GM19099 (cell line): ENCODE data around the gene PITX1.

ENCODE experiments used
- POLR2A ChIP-seq: IDR thresholded peaks from 3 replicates; pipeline ENCODE4 v1.6.1; 2011; ENCODE audit warnings: low read depth; ENCODE audit not compliant: insufficient read length; ENCODE audit errors: extremely low read depth

Gene PITX1

GRCh38 chr5:135039271-135040033, 5.4 kb upstream of the PITX1 start:
- no peak for TF ChIP-seq POLR2A

DNA sequence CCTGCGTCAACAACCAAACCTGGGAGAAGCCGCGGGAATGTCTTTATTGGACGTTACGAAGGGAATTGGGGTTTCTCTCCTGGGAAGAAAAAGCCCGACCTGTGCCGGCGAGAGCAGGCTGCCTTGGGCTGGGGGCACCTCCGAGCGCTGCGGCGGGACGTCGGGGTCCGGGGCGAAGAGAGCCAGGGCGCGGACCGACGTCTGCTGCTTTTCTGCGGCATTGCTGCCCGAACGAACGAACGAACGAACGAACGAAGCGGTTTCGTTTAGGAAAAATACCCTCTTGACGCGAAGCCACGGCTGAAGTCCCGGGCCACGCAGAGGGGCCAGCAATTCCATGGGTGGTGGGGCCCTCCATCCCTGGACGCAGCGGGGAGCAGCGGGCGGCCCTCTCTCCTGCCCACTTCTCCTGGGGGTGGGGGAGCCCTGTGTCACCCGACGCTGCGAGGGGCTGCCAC, 4.8 kb upstream of the PITX1 start:
- TF ChIP-seq POLR2A = no peak

DNA sequence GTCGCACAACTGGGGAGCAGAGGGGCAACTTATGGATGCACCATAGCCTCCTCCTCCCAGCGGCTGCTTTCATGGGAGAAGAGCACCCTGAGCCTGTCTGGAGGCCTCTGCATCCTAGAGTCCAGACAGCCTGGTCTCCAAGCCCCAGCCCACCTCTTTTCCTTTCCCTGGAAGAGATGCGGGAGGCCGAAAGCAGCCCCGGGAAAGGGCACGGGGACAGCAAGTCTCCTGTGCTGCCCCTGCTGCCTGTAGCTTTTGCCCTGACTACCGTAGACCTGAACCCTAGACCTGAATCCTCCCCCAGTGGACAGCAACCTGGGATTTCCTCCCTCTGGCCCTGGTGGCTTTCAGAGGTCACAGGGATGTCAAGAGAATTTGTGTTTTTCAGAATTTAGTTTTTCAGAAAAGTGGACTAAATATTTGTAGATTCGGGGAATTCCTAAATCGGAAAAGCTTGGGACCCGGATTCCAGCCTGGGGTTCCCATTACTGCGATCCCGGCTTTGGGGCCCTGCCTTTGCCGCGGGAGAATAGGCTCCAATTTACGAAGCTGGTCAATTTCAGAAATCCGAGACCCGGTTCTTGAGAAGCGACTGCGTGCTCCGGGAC, 4.3 kb upstream of the PITX1 start:
- TF ChIP-seq POLR2A = no peak

GRCh38 chr5:135037519-135038204, 3.6 kb upstream of the PITX1 start:
- TF ChIP-seq POLR2A = no peak

GRCh38 chr5:135036405-135036804, 2.4 kb upstream of the PITX1 start:
- no peak for TF ChIP-seq POLR2A

DNA sequence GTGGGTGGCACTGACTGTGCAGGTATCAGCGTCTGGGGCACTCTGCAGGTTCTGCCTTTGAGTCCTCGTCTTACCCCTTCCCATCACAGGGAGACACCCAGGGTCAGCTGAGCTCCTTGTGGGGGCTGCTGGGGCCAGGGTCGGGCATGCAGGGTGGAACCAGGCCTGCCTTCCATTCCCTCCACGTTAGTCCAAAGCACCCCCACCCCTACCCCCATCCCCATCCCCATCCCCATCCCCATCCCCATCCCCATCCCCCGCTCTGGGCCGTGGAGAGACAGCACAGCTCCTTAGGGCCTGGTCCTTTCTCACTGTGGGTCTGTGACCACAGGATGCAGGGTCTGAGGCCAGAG, 1.6 kb upstream of the PITX1 start:
- no peak for TF ChIP-seq POLR2A

- TF ChIP-seq POLR2A = no peak
These were observed 1.1 kb upstream of the PITX1 start for GRCh38 chr5:135034963-135035677.

GRCh38 chr5:135034236-135034962, 371 bp upstream of the PITX1 start:
- no peak for TF ChIP-seq POLR2A

DNA sequence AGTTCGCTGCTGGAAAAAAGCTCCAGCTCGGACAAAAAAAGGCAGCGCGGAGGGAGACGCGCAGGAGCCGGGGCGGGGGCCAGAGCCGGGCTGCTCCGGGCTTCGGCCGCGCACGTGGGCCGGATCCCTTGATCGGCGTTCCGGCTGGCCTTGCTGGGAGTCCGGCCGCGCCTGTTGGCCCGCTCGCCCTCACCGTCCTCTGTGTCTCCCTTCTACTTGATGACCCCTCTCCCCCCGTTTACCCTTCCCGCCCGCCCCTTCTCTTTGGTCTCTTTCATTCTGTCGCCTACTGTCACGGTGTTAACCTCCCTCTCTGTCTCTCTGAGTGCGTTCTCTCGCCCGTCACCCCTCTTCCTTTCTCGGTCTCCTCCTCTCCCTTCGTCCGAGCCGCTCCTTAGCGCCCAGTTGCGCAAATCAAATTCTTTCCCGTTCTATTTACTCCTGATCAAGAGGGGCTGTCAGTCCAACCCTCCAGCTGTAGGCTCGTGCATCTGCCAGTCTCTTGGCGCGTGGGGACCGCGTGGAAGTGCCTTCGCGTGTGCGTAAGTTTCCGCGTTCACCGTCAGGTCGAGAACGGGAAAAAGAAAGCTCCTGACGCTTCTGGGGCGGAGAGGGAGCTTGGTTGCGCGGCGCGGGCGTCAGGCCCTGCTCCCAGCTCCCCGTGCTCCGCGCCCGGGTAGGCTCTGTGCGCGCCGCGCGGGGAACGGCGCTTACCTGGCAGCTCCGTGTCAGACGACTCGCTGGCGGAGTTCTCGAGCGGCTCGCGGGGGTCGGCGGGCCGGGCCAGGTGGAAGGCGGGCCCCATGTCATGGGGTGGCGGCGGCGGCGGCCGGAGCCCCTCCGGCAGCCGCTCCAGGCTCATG, 798 bp downstream of the PITX1 start:
- no peak for TF ChIP-seq POLR2A

DNA sequence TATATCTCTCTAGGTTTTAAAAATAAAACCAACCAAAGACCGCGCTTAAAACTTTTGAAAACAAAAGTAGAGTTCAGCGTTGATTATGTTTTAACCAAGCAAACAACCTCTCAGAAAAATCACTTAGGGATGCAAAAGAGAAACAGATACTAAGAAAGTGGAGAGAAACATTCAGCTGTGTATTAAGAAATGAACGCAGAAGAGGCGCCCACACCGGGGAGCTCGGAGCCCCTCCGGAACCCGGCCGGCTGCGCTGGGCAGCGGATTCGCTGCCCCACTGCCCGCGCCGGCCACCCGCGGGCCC, 1.4 kb downstream of the PITX1 start:
- TF ChIP-seq POLR2A = no peak

DNA sequence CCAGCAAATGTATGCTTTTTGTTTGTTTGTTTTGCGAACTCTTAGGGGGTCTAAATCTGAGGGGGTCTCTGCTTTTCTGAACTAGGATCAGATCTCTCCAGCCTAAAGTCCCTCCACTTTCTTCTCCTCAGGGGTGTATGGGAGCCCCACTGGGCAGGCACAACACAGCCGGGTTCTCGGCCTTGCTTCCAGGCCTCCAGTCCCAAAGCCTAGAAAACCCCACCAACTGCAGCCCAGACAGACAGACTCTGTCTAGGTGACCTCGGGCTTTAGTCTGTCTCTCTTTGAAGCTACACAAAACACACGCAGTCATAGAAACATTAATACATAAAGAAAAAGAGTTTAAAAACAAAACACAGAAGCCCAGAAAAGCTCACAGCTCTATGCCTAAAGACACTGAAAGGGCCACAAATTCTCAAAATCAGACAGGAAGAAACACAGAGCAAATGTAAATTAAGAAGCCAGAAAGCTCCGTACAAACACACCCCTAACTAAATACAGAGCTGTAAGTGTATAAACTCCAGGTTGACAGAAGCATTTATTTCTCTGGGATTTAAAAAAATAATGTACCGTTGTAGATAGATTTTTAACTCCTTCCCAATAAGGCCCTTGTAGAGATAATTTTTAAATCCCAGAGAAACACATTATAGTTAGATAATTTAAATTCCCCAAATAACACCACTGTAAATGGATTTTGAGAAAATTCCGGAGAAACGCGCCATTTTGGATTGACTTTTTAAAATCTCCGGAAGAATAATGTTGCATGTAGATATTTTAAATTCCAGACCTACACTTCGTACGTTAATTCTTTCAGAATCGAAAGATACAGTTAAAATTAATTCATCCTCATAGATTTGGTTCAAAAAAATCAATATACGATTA, 2.0 kb downstream of the PITX1 start:
- TF ChIP-seq POLR2A = no peak

DNA sequence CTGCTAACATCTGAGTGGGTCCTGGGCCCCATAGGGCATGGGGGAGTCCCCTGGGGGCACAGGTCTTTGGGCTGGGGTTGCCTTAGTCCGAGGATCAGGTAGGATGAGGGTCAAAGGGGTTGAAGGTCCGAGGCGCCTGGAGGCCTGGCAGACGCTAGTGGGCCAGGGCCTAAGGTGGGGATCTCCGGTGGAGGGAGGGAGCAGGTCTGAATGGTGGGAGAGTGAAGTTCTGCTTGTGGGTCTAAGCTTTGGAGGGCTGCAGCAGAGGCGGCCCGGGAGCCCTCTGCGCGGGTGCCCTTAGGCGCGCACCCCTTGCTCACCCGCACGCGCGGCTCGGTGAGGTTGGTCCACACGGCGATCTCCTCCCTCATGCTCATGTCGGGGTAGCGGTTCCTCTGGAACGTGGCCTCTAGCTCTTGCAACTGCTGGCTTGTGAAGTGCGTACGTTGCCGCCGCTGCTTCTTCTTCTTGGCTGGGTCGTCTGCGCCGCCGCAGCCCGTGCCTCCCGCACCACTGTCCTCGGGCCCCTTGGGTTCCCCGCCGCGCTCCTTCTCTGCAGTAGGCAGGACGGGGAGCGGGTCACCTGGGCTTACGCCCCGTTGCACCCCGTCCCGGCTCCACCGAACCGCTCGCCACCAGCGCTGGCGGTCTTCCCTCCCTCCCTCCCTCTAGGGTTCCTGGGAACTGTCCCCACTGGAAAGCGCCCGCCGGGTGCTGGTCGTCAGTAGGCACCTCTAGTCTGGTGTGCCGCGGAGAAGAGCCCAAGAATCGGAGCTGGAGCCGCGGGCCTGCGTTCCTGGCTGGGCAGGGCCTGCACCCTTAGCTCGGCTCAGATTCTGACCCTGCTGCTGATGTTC, 2.8 kb downstream of the PITX1 start:
- no peak for TF ChIP-seq POLR2A
